NCI-H1105 treated with DMSO at 0.1 percent for 48 hours (cell line): ENCODE measurements around the gene ARHGAP11A.
"Not testable (repeated sequence)": the region's sequence is repeated elsewhere in the genome, so short reads cannot be mapped to it uniquely, and the experiment has no call there.

ENCODE experiments used
- DNase-seq: peaks from one replicate; lab custom pipeline; 2025; lab: John Stamatoyannopoulos, UW

The ARHGAP11A gene, protein sequence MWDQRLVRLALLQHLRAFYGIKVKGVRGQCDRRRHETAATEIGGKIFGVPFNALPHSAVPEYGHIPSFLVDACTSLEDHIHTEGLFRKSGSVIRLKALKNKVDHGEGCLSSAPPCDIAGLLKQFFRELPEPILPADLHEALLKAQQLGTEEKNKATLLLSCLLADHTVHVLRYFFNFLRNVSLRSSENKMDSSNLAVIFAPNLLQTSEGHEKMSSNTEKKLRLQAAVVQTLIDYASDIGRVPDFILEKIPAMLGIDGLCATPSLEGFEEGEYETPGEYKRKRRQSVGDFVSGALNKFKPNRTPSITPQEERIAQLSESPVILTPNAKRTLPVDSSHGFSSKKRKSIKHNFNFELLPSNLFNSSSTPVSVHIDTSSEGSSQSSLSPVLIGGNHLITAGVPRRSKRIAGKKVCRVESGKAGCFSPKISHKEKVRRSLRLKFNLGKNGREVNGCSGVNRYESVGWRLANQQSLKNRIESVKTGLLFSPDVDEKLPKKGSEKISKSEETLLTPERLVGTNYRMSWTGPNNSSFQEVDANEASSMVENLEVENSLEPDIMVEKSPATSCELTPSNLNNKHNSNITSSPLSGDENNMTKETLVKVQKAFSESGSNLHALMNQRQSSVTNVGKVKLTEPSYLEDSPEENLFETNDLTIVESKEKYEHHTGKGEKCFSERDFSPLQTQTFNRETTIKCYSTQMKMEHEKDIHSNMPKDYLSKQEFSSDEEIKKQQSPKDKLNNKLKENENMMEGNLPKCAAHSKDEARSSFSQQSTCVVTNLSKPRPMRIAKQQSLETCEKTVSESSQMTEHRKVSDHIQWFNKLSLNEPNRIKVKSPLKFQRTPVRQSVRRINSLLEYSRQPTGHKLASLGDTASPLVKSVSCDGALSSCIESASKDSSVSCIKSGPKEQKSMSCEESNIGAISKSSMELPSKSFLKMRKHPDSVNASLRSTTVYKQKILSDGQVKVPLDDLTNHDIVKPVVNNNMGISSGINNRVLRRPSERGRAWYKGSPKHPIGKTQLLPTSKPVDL

DNA sequence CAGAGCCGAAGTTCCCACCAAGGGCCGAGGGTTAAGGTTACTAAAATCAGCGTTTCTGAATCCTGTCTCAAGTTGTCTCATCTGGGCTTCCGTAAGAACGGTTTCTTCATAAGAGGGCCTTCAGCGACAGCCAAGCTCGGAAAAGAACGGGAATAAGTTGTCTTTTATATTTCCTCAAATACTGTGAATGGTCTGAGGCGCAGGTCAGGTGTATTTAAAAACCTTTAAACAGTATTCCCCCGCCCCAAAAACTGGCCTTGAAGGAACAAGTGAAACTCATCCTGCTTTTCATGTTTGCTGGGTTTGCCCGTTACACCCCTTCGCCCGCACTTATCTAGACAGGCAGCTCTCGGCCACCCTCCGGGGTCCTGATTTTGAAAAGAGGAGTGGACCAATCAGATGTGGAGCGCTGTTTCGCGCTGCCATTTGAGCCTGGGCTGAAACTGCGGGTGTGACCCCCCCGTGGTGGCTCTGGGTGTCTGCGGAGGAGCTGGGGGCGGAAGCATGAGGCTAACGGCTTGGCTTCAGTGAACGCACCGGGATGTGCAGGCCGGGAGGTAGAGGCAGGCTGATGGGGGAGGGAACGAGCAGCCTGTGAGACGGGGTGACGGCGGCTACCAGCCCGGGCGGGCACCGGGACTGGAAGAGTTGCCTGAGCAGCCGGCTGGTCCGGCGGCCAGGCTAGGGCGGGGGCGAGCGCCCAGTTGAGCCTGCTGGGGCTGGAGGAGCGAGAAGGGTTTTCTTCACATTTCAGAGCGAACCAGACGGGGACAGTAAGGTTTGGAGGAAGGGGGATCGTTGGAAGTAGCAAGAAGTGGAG lies at the start of gene ARHGAP11A:
Gene ARHGAP11A (plus strand): TSS at position 454 of the 820 bp plus-strand sequence. CDS start 708 bp downstream, outside the sequence.
- DNase-seq = not testable (repeated sequence)

DNA sequence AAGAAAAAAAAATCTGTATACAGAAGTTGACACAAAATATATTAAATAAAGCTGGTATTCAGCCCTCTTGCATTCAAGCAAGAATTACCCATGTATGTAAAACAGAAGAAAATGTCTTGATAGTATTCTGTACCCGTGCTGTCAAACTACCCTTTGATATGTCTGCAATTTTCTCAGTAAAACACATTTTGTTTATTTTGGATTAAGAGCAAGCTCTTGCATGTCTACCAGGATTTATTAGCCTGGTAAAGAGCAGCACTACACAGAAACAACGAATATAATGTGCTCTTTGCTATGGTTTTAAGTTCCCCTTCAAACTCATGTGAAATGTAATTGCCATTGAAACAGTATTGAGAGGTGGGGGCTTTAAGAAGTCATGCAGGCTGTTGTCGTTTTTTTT lies 46.3 kb upstream of the ARHGAP11A start:
- DNase-seq = not testable (repeated sequence)

DNA sequence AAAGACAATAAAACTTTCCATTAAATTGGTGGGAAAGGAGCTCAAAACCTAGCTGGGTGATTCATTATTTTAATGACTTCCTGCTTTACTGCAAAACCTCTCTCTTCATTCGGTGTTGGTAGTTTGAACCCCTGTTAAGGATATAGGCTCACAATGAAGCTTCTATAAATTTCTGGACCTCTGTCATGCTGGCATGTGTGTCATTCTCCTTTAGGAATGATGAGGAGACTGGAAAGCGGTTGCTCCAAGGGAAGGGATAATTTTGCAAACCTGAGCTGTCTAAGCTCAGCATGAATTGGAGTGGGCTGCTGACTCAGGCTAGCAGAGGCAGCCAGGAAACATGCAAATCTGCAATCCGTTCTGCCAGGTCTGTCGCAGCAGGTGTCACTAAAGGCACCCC lies 36.8 kb upstream of the ARHGAP11A start:
- not testable (repeated sequence) for DNase-seq

DNA sequence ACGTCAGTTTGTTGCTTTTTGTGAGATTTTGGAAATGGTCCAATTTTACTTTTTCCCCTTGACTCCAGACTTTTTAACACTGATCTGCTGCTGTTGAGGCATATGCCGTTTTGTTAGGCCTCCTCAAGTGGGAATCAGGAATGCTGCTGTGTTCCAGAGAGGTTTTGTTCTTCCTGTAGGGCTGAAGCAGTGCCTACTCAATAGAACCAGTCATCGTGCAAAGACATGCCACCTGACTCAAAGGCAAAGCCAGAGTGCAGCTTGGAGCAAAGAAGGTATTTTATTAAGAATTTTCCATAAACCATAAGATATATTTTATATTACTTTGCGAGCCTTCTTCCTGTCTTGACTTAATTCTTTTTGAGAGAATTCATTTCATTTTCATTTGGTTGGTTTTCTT lies 29.5 kb upstream of the ARHGAP11A start:
- DNase-seq = not testable (repeated sequence)

DNA sequence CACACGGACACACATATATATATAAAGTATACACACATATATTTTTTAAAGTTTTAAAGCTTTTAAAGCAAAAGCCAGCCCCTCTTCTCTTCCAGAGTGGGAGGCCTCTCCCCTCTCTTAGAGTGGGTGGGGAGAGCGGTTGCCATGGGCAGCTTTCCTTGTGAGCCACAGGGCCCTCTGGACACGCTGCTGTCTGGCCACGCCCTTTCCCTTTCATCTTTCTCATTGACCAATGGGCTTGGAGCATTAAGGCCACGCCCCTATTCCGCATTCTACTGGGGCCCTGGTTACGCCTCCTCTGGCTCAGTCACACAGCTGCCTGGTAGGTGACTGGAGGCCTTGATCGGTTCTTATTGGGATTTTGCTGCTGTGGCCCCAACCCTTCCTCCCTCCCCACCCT lies 22.2 kb upstream of the ARHGAP11A start, which contains the start of gene GOLGA8N:
Gene GOLGA8N (plus strand): TSS at position 306 of the 400 bp plus-strand sequence.
- not testable (repeated sequence) for DNase-seq

DNA sequence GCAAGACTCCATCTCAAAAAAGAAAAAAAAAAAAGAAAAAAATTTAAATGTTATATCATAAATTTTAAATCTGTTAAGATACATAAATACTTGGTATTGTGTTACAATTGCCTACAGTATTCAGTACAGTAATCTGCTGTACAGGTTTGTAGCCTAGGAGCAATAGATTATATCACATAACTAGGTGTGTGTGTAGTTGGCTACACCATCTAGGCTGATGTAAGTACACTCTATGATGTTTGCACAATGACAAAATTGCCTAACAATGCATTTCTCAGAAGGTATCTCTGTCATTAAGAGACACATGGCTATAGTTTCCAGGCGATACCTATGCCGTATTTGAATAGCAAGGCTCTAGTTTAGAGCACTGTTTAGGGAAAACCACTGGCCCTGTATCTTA lies 5.8 kb upstream of the ARHGAP11A start:
- DNase-seq = not testable (repeated sequence)

DNA sequence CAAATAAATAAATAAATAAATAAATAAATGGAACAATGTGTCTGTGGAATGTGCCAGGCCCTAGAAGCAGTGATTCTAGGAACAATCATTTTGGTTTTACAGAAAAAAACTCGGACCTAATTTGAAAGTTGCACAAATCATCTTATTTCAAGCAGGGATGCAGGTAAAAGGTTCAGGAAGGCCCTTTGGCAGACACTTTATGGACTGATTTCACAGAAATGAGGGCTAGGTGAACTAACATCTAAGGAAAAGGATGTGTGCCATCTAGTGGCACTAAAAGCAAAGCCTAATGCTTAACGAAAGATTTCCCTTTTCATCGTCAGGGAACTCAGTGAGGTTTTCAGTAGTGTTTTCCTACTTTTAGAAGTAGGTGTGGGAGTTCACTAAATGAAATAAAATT lies 4.6 kb upstream of the ARHGAP11A start:
- DNase-seq = not testable (repeated sequence)

DNA sequence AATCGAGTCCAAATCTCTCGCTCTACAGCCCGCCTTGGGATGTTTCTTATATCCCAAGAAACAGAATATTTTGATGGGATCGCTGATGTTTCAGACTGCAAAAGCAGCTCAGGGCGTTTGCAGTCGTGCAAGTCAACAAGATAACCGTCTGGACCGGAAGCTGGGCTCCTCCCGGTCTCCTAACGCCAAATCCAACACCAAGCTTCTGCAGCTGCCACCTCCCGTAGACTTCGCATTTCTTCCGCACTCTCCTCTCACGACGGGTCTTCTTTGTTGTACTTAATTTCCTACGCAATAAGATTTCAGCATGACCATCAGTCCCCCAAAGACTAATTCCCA lies 623 bp upstream of the ARHGAP11A start:
- not testable (repeated sequence) for DNase-seq

DNA sequence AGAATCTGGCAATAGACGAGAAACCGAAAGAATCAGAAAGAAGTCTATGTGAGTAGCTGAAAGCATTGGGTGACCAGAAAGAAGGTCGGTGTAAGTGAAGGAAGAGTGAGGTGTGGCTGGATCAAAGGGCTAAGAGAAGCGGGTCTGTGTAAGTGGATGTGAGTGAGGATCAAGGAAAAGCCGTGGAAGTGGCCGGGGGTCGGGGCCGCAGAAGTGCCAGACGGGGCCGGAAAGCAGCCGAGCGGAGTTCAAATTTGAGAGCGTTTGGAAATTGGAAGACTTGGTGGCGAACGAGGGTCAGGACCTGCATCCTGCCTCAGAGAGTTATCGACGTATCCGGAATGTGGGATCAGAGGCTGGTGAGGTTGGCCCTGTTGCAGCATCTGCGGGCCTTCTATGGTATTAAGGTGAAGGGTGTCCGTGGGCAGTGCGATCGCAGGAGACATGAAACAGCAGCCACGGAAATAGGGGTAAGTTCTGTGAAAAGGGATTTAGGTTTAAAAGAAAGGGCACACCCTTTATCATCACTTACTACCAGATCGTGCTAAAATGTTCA lies 645 bp downstream of the ARHGAP11A start:
- not testable (repeated sequence) for DNase-seq

GRCh38 chr15:32636410-32636809 lies 21.1 kb downstream of the ARHGAP11A start:
- no peak for DNase-seq

- DNase-seq = no peak
These were observed 21.7 kb downstream of the ARHGAP11A start for GRCh38 chr15:32636908-32637567.

GRCh38 chr15:32637704-32638103 lies 22.4 kb downstream of the ARHGAP11A start:
- no peak for DNase-seq

DNA sequence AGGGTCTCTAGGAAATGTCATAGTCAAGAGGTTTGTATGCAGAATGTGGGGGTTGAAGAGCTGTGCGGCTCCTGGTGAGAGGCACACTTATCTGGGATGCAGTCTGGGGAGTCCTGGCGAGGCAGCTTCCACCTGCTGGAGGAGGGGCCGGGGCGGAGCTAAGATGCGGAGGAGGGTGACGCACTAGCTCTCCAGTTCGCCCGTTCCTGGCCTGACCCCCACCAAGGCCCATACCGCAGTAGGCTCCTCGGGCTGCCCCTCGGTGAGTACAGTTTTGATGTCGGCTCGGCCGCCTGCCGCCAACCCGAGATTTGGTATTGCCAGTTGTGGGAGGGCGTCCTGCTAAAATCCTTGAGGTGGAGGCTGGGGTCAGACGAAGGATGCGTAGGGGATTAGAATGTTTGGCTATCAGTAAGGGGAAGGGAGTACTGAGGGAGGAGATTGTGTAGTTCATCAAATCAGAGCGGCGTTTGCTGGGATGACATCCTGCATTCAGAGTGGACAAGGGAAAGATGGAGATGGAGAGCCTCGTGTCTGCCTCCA lies 26.3 kb downstream of the ARHGAP11A start, which contains the start of gene SCG5:
Gene SCG5 (plus strand): TSS at position 194 of the 543 bp plus-strand sequence. CDS start 1,883 bp downstream, outside the sequence.
- DNase-seq = peak; percentile 83

- no peak for DNase-seq
These were observed 27.5 kb downstream of the ARHGAP11A start for GRCh38 chr15:32642667-32643435.

- no peak for DNase-seq
These were observed 28.7 kb downstream of the ARHGAP11A start for GRCh38 chr15:32643907-32644445.

- peak; percentile 90 for DNase-seq
These were observed 31.0 kb downstream of the ARHGAP11A start for GRCh38 chr15:32646291-32646690.

DNA sequence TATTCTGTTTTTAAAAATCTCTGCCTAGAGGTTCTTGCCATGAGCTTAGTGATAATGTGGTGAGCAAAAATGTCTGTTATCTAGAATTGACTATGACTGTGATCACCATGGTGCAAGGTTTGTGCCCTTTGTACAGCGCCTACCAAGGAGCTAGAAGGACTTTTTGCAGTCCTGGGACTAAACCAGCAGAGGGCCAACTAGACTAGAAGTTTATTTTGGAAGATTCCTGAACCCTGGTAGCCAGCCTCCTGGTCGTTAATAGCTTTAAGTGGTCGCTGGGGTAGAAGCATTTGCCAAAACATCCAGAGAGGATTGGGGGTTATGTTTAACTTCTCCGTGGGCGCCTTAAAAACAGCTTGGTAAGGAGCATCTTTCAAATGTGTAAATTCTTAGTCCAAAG lies 34.0 kb downstream of the ARHGAP11A start:
- no peak for DNase-seq

GRCh38 chr15:32651229-32651837 lies 36.0 kb downstream of the ARHGAP11A start:
- peak; percentile 31 for DNase-seq

GRCh38 chr15:32652178-32652577 lies 36.9 kb downstream of the ARHGAP11A start:
- no peak for DNase-seq
